ENCODE results near the gene NAPSA.
"Not testable (repeated sequence)": the region's sequence is repeated elsewhere in the genome, so short reads cannot be mapped to it uniquely, and the experiment has no call there.

Gene NAPSA

DNA sequence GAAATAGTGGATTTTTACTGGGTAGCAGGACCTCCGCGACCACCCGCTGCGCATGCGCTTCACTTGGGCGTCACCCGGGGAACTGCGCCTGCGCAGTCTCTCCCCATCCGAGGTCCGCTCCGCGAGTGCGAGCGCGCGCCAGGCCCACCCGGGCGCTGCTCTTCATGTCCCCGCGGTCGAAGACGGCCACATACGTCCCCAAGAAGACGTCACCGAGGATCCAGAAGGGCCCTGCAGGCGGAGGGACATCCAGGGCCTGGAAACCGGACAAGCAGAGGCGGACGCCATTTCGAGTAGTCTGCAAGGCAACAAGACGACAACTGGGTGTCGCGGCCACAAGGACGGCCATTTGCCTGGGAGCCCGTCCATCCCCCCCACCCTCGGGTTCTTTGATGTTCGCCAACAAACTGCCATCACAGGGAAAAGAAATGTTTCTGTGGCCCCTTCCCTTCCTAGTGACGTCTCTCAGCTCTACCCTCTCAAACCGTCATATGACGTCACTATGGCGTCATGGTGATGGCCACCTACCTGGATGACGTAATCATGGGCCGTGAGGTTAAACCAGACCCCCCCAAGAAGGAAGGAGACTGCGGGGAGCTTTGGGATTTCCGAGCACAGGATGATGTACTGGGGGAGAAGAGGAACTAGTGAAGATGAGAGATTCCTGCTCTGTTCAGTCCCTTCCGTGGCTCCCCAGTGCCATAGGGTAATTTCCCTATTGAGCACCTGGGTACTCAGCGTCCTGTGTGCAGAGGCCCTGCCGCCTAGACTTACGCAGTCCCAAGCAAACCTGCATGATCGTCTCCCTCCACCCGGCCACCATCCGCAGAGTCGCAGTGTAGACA lies 6.7 kb downstream of the NAPSA start:
- no peak for DNase-seq

DNA sequence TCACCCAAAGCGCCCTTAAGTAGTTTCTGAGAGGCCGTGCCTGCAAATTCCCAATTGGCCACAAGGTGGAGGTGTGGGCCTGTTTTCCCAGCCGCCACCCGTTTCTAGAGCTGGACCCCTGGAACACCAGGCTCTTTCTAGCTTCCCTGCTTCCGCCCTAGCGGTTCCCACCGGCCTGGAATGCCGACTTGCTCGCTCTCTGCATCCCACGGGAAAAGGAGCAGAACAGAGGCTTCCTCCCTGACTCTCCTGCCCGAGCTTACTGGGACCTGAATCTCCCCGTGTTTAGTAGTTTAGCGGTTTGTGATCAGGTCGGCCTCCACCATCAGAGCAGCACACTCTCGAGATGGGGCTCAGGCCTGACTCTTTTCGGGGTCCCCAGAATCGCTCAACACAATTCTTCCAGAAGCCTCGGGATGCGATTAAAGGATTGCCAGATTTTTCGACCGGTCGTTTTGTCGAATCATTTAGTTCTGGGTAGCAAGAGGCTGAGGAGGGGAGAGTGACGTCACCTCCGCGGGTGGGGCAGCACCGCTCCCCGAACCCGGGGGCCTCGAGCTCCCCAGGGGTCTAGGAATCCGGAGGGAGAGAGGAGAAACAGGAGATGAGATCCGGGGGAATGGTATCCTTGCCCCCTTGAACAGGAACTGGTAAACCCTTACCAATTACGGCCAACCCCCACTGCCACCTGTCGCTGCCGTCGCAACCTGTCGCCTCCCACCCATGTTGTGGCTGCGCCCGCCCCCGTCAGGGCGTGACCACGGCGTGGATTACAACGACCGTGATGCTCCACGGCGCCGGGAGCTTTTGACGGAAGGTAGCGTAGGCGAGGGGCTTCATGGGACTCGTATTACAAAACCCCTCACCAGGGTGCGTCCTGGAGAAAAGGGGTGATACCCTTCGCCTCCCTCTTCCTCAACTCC lies 8.0 kb downstream of the NAPSA start:
- peak in 1 of 2 experiments; percentile 52 for DNase-seq

- DNase-seq: no peak
Measured at GRCh38 chr19:50356691-50357177, 8.7 kb downstream of the NAPSA start.

DNA sequence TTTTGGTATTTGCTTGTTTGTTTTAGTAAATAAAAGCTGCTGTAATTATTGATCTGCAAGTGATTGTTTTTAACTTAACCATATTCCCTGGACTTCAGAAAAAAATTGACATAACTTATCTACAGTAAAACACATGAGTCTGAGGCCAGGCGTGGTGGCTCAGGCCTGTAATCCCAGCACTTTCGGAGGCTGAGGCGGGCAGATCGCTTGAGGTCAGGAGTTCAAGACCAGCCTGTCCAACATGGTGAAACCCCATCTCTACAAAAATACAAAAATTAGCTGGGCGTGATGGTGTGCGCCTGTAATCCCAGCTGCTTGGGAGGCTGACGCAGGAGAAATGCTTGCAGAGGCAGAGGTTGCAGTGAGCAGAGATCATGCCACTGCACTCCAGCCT lies 12.0 kb downstream of the NAPSA start:
- not testable (repeated sequence) for DNase-seq

DNA sequence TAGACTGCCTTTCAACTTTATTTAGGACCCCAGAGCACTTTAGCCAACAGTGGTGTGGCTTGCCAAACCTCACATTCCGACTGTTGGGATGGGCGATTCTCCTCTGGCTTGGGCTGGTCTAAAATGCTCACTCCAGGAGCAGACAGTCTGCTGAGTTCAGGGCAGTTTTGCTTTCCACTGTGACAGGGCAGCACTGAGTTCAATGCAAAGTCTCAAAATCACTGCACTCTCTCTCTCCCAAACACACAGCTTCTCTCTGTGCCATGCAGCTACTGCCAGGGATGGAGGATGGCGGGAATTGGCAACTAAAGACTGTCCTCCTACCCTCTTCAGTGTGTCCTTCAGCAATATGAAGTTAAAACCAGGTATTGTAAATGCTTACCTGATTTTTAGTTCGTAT lies 13.2 kb downstream of the NAPSA start:
- no peak for DNase-seq

DNA sequence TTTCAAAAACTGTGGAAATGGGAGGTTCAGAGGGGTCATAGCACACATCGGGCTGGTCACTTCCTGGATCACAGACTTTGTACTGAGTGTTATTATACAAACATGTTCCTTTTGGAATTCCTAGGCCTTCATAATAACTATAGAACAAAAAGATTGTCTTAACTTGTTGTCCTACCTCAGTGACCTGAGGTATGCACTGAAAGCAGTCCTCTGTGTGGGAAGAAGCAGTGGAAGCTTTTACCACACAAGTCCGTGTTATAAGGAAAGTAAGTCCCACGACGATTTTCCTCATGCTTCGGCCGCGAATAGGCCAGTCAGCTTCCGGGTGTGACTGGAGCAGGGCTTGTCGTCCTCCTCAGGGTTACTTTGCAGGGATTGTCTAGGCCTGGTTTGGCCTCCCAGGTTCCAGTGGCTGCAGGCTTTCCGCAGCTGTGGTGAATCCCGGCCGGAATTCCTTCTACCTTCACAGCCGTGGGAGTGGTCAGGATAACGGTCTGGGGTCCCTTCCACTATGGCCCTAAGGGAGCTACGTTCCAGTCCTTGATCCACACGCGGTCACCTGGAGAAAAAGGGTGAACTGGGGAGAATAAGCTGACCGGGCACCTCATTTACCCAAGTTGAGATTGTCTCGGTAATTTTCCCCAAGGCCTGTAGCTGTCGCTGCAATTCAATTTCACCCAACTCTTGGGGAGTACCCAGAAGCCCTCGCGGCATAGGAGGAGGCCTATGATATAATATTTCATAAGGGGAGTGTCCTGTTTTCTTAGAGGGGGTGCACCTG lies 16.0 kb downstream of the NAPSA start:
- DNase-seq: no peak

GRCh38 chr19:50347089-50347581 lies 18.3 kb downstream of the NAPSA start:
- not testable (repeated sequence) for DNase-seq

DNA sequence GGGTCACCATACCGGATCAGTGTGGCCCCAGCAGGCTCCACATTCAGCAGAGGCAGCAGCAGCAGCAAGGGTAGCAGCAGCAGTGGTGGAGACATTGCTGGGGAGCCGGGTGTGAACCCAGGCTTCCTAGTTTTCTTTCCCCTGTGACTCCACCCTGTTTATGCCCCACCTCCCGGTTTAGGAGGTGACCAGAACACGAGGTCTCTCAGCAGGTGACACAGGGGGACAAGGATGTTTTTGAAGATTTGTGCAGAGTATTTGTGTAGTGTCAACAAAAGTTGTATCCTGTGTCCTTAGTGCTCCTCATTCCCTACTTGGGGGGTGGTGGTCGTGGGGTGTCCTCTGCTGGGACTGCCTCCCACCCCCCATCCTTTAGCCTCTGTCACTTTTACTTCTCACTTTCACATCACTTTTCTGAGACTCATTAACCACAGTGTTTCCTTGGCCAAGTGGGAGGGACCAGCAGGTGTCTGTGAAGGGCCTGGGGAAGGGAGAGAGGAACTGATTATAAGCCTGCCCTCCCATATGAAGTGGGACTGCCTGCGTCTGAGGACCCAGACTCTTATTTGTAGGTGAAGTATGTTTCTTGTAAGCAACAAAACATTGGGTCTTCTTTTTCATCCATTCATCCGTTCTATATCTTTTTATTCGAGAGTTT lies 20.6 kb downstream of the NAPSA start:
- DNase-seq: no peak

GRCh38 chr19:50341091-50341564 lies 24.3 kb downstream of the NAPSA start:
- DNase-seq: no peak

DNA sequence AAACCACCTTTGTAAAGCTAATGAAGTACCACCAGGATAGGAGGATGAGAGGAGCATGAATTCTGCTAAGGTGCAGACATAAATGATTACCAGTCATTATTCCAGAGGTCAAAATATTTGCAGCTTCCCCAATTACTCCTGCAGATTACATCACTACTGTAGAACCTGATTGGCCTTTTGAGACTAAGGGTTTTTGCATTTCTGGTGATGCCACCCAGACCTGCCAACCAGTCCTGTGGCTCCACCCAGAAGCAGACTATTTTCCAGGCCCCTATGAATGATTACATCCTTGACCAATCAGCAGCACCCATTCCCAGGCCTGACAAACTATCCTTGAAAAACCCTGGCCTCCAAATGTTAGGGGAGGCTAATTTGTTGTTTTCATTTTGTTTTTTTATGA lies 25.1 kb downstream of the NAPSA start:
- no peak for DNase-seq

GRCh38 chr19:50337031-50337430 lies 28.4 kb downstream of the NAPSA start:
- DNase-seq: not testable (repeated sequence)

DNA sequence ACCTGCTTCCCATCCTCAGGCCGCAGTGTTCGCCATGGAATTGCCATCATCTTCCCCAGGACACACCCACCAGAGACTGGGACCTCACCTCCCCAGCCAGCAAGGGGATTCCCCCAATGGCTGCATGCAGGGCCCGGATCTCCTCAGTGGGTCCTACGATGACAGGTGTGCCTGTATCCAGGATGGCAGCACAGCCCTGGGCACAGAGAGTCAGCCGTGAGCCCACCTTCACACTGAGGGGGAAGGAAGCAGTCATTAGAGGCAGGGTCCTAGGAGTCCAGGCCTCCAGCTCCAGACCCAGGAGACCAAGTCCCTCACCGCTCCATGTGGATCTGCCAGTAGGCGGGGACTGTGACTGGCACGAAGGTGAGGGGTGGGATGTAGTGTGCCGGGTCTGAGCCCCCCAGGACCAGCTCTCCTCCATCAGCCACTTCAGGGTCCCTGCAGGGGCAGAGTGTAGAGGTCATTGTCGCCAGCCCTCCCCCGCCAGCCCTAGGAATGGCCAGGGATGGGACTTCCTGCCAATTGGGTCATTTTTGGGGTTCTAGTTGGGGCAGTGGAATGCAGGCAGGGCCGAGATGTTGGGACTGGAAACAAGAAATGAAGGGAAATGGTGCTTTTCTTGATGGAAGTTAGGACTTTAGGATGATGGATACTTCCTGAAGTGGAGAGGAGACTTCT lies 30.6 kb downstream of the NAPSA start:
- DNase-seq: no peak

GRCh38 chr19:50333737-50334617 lies 31.5 kb downstream of the NAPSA start:
- DNase-seq: peak in 1 of 2 experiments; percentile 79

DNA sequence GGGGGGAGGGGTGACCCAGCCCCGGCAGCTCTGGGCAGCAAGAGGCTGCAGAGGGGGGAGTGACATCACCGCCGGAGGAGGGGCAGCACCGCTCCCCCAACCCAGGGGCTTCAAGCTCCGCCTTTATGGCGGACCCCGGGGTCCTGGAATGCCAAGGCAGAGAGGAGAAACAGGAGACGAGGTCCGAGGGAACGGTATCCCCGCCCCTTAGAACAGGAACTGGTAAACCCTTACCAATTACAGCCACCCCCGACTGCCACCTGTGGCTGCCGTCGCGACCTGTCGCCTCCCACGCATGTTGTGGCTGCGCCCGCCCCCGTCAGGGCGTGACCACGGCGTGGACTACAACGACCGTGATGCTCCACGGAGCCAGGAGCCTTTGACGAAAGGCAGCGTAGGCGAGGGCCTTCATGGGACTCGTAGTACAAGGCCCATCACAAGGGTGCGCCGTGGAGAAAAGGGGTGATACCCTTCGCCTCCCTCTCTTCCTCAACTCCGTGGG lies 32.2 kb downstream of the NAPSA start:
- peak; percentile 72 to 80 for DNase-seq

DNA sequence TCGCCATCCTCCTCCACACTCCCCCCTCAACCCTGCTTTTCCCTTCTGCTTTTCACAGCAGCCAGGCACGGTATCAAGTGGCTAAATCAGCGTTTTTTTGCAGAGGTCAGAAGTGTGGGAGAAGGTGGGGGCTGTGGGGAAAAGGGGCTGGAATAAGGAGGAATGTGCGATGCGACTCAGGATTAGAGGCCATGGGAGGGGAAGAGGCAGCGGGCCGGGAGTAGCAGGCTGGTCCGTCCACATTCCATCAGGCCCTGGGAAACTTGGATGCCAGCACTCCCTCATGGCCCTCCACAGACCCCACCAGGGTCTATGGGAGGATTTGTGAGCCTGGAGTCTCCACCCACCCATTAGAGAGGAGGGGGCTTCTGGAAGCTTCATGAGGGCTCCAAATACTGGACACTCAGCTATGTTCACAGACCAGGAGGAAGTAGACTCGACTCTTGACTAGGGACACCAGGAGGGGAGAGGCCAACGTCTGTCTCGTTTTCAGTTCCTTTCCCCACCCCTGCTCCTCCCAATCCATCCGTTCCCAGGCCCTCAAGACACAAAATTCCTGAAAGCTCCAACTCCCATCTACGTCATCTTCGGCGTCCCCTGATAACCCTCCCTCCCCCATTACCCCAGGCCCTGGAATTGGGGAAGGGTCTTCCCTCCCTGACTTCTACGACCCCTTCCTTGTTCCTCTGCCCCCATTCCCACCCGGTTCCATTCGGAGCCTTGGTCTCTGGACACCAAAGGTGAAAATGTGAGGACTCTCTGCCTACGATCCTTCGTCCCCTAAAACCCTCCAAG lies 33.0 kb downstream of the NAPSA start:
- DNase-seq: no peak

DNA sequence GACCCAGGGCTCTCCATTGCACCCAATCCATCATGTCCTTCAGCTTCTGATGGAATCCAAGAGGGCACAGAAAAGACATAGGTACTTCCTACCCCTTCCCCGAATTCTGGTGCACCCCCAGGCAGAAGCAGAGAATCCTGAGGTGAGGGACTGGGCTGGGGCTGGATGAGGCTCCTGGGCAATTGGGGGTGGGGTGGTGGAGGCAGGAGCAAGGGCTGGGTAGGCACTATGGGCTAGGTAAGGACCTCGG lies 33.5 kb downstream of the NAPSA start:
- no peak for DNase-seq

GRCh38 chr19:50331221-50331993 lies 34.0 kb downstream of the NAPSA start:
- DNase-seq: no peak

- DNase-seq: peak in 1 of 2 experiments; percentile 57
Measured at GRCh38 chr19:50330365-50331078, 34.9 kb downstream of the NAPSA start.

All from SW 1271 (cell line).